ENCODE data around the gene FHIT.
"Not testable (repeated sequence)": the region's sequence is repeated elsewhere in the genome, so short reads cannot be mapped to it uniquely, and the experiment has no call there.

FHIT gene

GRCh38 chr3:60549863-60550262 lies 701.4 kb downstream of the FHIT start:
- DNase-seq = no peak

GRCh38 chr3:60542995-60543394 lies 708.3 kb downstream of the FHIT start:
- DNase-seq = no peak

GRCh38 chr3:60539394-60539793 lies 711.9 kb downstream of the FHIT start:
- DNase-seq = not testable (repeated sequence)

GRCh38 chr3:60536420-60536819 lies 714.8 kb downstream of the FHIT start:
- no peak for DNase-seq

- DNase-seq = no peak
Observed at GRCh38 chr3:60531759-60532158, 719.5 kb downstream of the FHIT start.

- no peak for DNase-seq
Observed at GRCh38 chr3:60528651-60529050, 722.6 kb downstream of the FHIT start.

GRCh38 chr3:60523536-60523935 lies 727.7 kb downstream of the FHIT start:
- no peak for DNase-seq

- DNase-seq = no peak
Observed at GRCh38 chr3:60517134-60517533, 734.1 kb downstream of the FHIT start.

- DNase-seq = no peak
Observed at GRCh38 chr3:60514866-60515265, 736.4 kb downstream of the FHIT start.

GRCh38 chr3:60514085-60514649 lies 737.1 kb downstream of the FHIT start:
- no peak for DNase-seq

- no peak for DNase-seq
Observed at GRCh38 chr3:60513241-60513640, 738.0 kb downstream of the FHIT start.

- no peak for DNase-seq
Observed at GRCh38 chr3:60512506-60512905, 738.7 kb downstream of the FHIT start.

- DNase-seq = no peak
Observed at GRCh38 chr3:60509471-60509870, 741.8 kb downstream of the FHIT start.

GRCh38 chr3:60504827-60505457 lies 746.3 kb downstream of the FHIT start:
- no peak for DNase-seq

- DNase-seq = no peak
Observed at GRCh38 chr3:60501314-60501713, 749.9 kb downstream of the FHIT start.

GRCh38 chr3:60497902-60498301 lies 753.4 kb downstream of the FHIT start:
- no peak for DNase-seq

- no peak for DNase-seq
Observed at GRCh38 chr3:60490992-60491391, 760.3 kb downstream of the FHIT start.

GRCh38 chr3:60475096-60475495 lies 776.2 kb downstream of the FHIT start:
- DNase-seq = no peak

GRCh38 chr3:60469481-60469880 lies 781.8 kb downstream of the FHIT start:
- no peak for DNase-seq

- DNase-seq = no peak
Observed at GRCh38 chr3:60463685-60464084, 787.6 kb downstream of the FHIT start.

- no peak for DNase-seq
Observed at GRCh38 chr3:60461267-60461666, 790.0 kb downstream of the FHIT start.

- no peak for DNase-seq
Observed at GRCh38 chr3:60456180-60456579, 795.1 kb downstream of the FHIT start.

GRCh38 chr3:60453326-60453725 lies 797.9 kb downstream of the FHIT start:
- DNase-seq = no peak

GRCh38 chr3:60448696-60449095 lies 802.6 kb downstream of the FHIT start:
- DNase-seq = no peak

GRCh38 chr3:60445446-60445845 lies 805.8 kb downstream of the FHIT start:
- no peak for DNase-seq

Data from T-helper 1 cell (primary cell).